Measurements from ENCODE around the gene VIP.

Gene VIP

DNA sequence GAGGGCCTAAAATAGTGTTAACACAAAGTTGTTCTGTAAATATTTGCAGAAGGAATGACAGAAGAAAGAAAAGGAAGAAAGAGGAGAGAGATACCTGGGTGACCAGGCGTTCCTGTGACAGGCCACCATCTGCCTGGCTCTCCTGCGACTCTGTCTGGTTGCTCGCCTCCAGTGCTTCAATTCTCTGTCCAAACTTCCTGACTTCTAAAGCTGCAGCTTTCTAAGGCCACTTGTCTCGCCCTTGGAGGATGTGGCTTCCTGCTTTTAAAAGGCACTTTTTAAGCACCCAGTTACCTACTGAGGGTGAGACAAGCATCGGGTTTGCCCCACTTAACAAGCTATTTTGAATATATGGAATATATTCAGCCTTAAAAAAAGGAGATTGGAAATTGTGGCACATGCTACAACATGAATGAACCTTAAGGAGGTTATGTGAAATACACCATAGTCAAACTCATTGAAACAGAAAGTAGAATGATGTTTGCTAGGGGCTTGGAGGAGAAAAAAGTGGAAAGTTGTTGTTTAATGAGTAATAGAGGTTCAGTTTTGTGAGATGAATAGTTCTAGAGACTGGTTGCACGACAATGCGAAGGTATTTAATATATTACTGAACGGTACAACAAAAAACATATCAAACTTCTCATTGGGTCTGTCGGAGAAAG is 32.8 kb downstream of the VIP start:
- no peak for DNase-seq

- DNase-seq = no peak
These were observed 44.1 kb downstream of the VIP start for GRCh38 chr6:152794696-152795095.

- DNase-seq = no peak
These were observed 53.6 kb downstream of the VIP start for GRCh38 chr6:152804150-152804549.

Measured in NCI-H146 (cell line).